Dendritic cell treated with granulocyte-macrophage colony-stimulating factor and Interleukin-4, amounts not matched to agents 40 ng/mL and 50 ng/mL, for 4 days (primary cell): ENCODE measurements around the gene OTOA.
"Not testable (repeated sequence)": the region's sequence is repeated elsewhere in the genome, so short reads cannot be mapped to it uniquely, and the experiment has no call there.

ENCODE experiments used
- H3K27ac Mint-ChIP-seq: one replicate; pipeline ENCODE4 v1.8.0; 2022; ENCODE audit warnings: mild to moderate bottlenecking, mixed read lengths
- H3K27me3 Mint-ChIP-seq: one replicate; pipeline ENCODE4 v1.8.0; 2022; ENCODE audit warnings: mild to moderate bottlenecking, mixed read lengths
- H3K36me3 Mint-ChIP-seq: one replicate; pipeline ENCODE4 v1.8.0; 2022; ENCODE audit warnings: low read depth, mixed read lengths
- H3K4me1 Mint-ChIP-seq: one replicate; pipeline ENCODE4 v1.8.0; 2022; ENCODE audit warnings: low read depth, mixed read lengths
- H3K4me3 Mint-ChIP-seq: one replicate; pipeline ENCODE4 v1.8.0; 2022; ENCODE audit warnings: mild to moderate bottlenecking, moderate library complexity, mixed read lengths
- H3K9me3 Mint-ChIP-seq: one replicate; pipeline ENCODE4 v1.8.0; 2022; ENCODE audit warnings: mixed read lengths
- intact Hi-C: fragments of 100-400 bp; cut with micrococcal nuclease; formaldehyde crosslinking; loops from one replicate; pipeline ENCODE4 v1.15.0; 2022

OTOA gene

DNA sequence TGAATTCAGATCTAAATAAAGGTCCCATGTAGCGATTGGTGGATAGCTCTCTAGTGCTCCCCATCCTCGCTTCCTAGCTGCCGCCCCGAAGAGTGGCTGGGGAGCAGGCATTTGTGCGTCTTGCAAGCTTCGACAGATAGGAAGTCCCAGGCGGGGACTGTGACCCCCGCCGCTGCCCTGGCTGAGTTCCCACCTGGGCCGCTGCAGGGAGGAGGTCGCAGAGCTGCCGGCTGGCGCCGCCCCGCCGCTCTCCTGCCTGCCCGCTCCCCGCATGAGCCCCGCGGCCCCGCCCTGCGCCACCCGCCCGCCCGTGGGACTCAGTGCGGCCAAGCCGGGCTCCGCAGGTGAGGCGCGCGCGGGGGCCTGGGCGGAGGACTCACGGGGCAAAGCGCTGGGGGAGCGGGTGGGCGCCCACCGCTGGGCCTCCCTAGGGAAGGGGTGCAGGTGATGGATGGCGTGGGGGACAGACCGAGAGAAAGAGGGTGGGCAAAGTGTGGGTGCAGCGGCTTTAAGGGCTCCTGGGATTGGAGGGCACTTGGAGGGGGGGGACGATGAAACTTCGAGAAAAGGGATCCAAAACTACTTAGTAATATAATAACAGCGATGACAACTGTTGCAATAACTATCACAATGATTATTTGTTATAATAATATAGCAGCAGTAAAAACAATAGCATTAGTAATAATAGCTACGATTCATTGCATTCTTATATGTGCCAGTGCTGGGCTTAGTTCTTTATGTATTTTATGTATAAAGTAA, at the start of gene OTOA:
TSS of gene OTOA (plus strand) at position 80 of the 759 bp plus-strand sequence. CDS start 14,547 bp downstream, outside the sequence.
- Mint-ChIP-seq H3K36me3 (no peaks in the 10 kb centered on the region), H3K27me3 (peaks cover 14% of the 10 kb centered on the region), H3K4me3 (peak within 1 kb of the TSS; percentile 64), H3K27ac (no peak within 1 kb of the TSS), H3K9me3 (no peaks in the 10 kb centered on the region), H3K4me1 (peaks cover 22% of the 10 kb centered on the region)
- intact Hi-C loops: no loop called here

DNA sequence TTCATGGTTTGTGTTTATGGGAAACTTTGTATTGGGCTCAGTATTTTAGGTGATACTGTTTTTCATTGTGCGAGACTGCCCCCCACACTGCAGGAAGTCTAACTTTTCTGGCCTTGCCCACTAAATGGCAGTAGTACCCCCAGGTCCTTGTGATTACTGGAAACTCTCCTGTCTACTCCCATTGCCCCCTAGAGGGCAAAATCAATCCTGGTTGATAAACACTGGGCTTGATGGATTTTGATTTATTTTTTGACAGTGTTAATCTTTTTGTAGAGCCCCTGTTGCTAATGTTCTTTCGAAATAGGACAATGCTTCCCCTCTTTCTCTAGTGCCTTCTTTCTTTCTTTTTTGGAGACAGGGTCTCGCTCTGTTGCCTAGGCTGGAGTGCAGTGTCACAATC, 48.9 kb upstream of the OTOA start:
- H3K9me3 Mint-ChIP-seq: no peaks in the 10 kb centered on the region
- H3K4me1 Mint-ChIP-seq: peaks cover 85% of the 10 kb centered on the region
- intact Hi-C loops: no loop called here
- H3K36me3 Mint-ChIP-seq: peaks cover 31% of the 10 kb centered on the region
- H3K4me3 Mint-ChIP-seq: no peak overlapping the region
- H3K27ac Mint-ChIP-seq: peak overlapping the region; percentile 64
- H3K27me3 Mint-ChIP-seq: no peaks in the 10 kb centered on the region

DNA sequence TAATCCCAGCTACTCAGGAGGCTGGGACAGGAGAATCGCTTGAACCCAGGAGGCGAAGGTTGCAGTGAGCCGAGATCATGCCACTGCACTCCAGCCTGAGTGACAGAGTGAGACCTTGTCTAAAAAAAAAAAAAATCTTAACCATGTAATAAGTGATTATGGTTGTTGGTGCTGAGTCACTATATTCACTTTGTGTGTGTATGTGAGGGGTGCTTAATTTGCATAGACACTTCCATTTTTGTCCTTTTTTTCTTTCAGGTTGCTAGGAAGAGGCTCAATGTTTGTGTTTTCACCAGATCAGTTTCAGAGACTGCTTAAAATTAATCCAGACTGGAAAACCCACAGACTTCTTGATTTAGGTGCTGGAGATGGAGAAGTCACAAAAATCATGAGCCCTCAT, 46.2 kb upstream of the OTOA start:
- Mint-ChIP-seq H3K4me3 (no peak overlapping the region), H3K9me3 (no peaks in the 10 kb centered on the region), H3K4me1 (peaks cover 67% of the 10 kb centered on the region), H3K36me3 (peaks cover 42% of the 10 kb centered on the region), H3K27me3 (no peaks in the 10 kb centered on the region), H3K27ac (no peak overlapping the region)
- intact Hi-C loops: loop anchor here (2.0 kb wide), 1 partner anchor 13 kb away; no protein-coding TSS in a partner anchor

DNA sequence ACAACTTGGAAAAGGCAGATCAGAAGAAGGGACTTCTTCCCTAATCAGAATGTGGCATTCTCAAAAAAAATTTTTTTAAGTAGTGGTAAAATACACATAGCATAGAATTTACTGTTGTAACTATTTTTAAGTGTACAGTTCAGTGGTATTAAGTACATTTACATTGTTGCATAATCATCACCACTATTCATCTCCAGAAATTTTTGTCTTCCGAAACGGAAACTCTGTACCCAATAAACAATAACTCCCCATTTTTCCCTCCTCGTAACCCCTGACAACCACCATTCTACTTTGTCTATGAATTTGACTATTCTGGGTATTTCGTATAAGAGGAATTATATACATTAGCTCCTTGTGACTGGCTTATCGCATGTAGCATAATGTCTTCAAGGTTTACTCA, 45.5 kb upstream of the OTOA start:
- H3K4me1 Mint-ChIP-seq: peaks cover 66% of the 10 kb centered on the region

DNA sequence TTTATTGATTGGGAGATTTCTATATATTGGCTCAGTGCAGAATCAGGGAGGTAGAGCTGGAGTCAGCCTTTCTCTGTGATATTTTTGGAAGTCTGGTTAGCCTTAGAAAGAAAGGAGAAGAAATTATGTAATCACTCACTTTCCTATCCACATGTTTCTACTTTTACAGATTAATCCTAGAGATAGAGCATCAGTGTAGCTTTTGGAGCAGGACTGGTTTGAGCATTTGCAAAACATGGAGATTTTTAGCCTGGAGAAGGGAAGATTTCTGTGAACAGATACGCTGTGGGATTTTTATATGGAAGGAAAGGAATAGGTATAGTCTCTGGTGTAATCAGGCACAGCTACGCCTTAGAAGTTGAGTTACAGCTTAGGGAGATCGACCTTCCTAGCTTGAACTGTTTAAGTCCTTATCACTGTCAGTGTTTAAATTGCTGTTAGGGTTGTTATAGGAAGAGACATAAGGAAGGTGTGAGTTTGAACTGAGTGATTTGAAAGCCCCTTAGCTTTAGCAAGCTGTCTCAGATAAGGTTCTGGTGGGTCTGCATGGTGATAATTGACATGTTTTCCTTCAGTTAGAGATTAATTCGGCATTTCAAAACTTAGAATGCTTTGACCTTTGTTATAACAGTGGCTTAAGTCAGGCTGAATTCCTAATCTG, 43.9 kb upstream of the OTOA start:
- no peak overlapping the region for H3K4me3 Mint-ChIP-seq
- peak overlapping the region; percentile 64 for H3K27ac Mint-ChIP-seq
- intact Hi-C loops: loop anchor here (2.0 kb wide), 1 partner anchor 15 kb away; no protein-coding TSS in a partner anchor
- peaks cover 59% of the 10 kb centered on the region for H3K36me3 Mint-ChIP-seq
- H3K27me3 Mint-ChIP-seq: no peaks in the 10 kb centered on the region
- no peaks in the 10 kb centered on the region for H3K9me3 Mint-ChIP-seq
- peaks cover 56% of the 10 kb centered on the region for H3K4me1 Mint-ChIP-seq

More for the DNA sequence above, 45.5 kb upstream of the OTOA start:
- Mint-ChIP-seq H3K27ac (no peak overlapping the region), H3K9me3 (no peaks in the 10 kb centered on the region), H3K27me3 (no peaks in the 10 kb centered on the region), H3K4me3 (no peak overlapping the region), H3K36me3 (peaks cover 43% of the 10 kb centered on the region)
- intact Hi-C loops: loop anchor here (2.0 kb wide), 1 partner anchor 13 kb away; no protein-coding TSS in a partner anchor

DNA sequence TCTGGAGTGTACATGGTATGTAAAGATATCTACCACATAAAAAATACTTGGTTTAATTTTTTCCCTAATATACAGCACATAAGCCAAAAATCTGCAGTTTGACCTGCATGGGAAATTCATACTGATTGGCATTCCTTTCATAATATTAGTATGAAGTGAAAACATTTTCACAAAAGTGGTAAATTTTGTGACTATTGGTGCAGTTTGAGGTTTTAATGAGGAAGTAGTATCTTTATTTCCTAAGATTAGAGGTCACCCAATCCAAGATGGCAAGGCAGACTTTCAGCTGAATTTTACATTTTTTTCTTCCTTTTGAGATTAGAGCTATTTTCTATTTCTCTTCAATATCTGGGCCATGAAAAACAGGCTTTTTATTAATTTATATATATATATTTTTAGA, 43.2 kb upstream of the OTOA start:
- H3K27ac Mint-ChIP-seq: no peak overlapping the region
- H3K4me1 Mint-ChIP-seq: peaks cover 49% of the 10 kb centered on the region
- no peaks in the 10 kb centered on the region for H3K9me3 Mint-ChIP-seq
- H3K4me3 Mint-ChIP-seq: no peak overlapping the region
- intact Hi-C loops: no loop called here
- no peaks in the 10 kb centered on the region for H3K27me3 Mint-ChIP-seq
- H3K36me3 Mint-ChIP-seq: peaks cover 65% of the 10 kb centered on the region

DNA sequence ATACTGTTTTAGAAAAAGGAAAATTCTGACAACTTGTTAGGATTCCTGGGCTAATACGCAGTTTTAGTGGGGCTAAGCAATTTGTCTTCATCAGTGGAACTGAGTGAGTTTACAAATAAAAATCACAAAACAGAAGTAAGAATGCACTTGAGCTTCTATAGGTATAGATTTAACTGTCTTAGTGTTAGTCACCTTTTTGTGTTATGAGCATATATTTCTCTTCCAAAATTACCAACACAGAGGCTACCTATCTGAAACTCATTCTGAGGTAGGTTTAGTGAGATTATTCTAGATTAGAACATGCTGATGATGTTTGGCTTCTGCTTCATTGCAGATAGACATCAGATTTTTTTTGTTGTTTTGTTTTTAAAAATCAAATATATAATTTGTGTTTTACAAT, 41.2 kb upstream of the OTOA start:
- intact Hi-C loops: no loop called here
- Mint-ChIP-seq H3K4me1 (peaks cover 45% of the 10 kb centered on the region), H3K9me3 (no peaks in the 10 kb centered on the region), H3K27me3 (no peaks in the 10 kb centered on the region), H3K27ac (no peak overlapping the region), H3K36me3 (peaks cover 73% of the 10 kb centered on the region), H3K4me3 (no peak overlapping the region)

DNA sequence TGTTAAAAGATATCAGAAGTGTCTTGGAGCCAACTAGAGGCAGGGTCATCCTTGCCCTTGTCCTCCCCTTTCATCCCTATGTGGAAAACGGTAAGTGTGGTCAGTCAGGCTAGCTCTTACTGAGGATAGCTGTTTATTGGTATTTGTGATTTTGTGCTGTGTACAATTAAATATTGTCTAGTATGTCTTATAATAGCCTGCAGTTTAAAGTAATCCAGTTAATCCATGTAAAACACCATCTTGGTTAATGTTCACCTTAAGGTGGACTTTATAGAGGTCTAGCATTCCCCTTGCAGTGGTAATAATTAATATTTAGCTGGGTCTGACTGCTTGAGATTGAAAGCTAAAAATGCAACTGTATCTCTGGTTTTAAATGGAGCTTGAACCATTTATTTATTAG, 38.7 kb upstream of the OTOA start:
- Mint-ChIP-seq H3K27me3 (no peaks in the 10 kb centered on the region), H3K4me3 (no peak overlapping the region), H3K4me1 (peaks cover 23% of the 10 kb centered on the region), H3K9me3 (no peaks in the 10 kb centered on the region), H3K36me3 (peaks cover 78% of the 10 kb centered on the region), H3K27ac (no peak overlapping the region)
- intact Hi-C loops: no loop called here

DNA sequence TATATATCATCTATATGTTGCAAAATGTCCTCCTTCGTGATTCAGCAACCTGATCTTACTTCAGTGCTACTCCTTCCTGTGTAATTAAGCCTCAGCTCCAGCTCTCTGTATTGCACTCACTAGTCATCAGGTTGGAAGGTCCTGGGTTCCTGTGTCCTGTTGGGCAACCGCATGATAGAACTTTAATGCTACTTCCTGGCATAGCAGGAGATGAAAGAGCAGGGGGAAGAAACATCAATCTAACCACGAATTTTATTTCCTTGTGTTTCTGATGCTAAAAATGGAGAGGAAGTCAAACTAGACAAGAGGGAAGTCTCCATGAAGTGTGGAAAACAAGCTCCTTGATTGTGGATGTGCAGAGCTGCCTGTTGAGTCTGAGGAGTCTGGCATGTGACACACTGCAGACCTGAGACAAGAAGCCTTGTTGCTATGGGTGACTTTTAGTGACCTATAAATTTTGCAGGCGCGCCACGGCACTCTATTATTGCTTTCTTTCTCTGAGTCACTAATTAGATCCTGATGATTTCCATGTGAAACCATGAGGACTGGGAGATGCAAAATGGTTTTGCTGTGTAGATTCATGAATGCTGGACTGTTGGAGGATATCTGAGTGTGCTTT, 37.0 kb upstream of the OTOA start:
- peaks cover 33% of the 10 kb centered on the region for H3K4me1 Mint-ChIP-seq
- H3K27ac Mint-ChIP-seq: peak overlapping the region; percentile 82
- intact Hi-C loops: no loop called here
- peaks cover 76% of the 10 kb centered on the region for H3K36me3 Mint-ChIP-seq
- H3K9me3 Mint-ChIP-seq: no peaks in the 10 kb centered on the region
- no peaks in the 10 kb centered on the region for H3K27me3 Mint-ChIP-seq
- no peak overlapping the region for H3K4me3 Mint-ChIP-seq

DNA sequence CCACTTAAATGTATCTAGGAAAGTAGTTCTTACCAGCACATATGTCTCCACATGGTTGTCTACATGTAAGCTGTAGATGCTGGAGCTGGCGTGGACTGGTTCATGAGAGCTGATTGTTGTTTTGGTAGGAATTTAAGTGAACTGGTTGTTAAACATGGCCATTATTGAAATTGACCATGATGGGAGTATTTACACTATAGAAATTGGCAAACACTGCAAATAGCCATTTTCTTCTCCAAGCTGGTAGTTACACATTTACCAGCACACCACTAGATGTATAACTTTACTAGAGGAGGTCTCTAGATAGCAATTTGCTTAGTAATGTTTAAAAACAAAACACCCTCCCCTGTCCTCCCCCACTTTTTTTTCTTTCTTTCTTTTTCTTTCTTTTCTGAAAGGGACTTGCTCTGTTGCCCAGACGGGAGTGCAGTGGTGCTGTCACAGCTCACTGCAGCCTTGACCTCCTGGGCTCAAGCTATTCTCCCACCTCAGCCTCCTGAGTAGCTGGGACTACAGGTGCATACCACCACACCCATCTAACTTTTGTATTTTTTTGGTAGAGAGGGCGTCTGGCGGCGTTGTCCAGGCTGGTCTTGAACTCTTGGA, 35.5 kb upstream of the OTOA start:
- H3K9me3 Mint-ChIP-seq: no peaks in the 10 kb centered on the region
- peaks cover 79% of the 10 kb centered on the region for H3K36me3 Mint-ChIP-seq
- no peak overlapping the region for H3K4me3 Mint-ChIP-seq
- H3K4me1 Mint-ChIP-seq: peaks cover 41% of the 10 kb centered on the region
- intact Hi-C loops: no loop called here
- H3K27me3 Mint-ChIP-seq: no peaks in the 10 kb centered on the region
- H3K27ac Mint-ChIP-seq: no peak overlapping the region

DNA sequence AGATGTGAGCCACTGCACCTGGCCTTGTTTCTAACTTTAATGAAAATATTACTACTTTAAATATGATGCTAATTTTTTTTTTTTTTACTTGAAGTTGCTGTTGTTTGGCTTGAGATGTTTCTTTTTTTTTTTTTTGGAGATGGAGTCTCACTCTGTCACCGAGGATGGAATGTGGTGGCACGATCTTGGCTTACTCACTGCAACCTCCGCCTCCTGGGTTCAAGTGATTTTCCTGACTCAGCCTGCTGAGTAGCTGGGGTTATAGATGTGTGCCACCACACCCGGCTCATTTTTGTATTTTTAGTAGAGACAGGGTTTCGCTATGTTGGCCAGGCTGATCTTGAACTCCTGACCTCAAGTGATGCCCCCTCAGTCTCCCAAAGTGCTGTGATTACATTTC, 35.0 kb upstream of the OTOA start:
- intact Hi-C loops: no loop called here
- peaks cover 79% of the 10 kb centered on the region for H3K36me3 Mint-ChIP-seq
- no peaks in the 10 kb centered on the region for H3K9me3 Mint-ChIP-seq
- no peak overlapping the region for H3K4me3 Mint-ChIP-seq
- H3K4me1 Mint-ChIP-seq: peaks cover 41% of the 10 kb centered on the region
- no peaks in the 10 kb centered on the region for H3K27me3 Mint-ChIP-seq
- no peak overlapping the region for H3K27ac Mint-ChIP-seq

DNA sequence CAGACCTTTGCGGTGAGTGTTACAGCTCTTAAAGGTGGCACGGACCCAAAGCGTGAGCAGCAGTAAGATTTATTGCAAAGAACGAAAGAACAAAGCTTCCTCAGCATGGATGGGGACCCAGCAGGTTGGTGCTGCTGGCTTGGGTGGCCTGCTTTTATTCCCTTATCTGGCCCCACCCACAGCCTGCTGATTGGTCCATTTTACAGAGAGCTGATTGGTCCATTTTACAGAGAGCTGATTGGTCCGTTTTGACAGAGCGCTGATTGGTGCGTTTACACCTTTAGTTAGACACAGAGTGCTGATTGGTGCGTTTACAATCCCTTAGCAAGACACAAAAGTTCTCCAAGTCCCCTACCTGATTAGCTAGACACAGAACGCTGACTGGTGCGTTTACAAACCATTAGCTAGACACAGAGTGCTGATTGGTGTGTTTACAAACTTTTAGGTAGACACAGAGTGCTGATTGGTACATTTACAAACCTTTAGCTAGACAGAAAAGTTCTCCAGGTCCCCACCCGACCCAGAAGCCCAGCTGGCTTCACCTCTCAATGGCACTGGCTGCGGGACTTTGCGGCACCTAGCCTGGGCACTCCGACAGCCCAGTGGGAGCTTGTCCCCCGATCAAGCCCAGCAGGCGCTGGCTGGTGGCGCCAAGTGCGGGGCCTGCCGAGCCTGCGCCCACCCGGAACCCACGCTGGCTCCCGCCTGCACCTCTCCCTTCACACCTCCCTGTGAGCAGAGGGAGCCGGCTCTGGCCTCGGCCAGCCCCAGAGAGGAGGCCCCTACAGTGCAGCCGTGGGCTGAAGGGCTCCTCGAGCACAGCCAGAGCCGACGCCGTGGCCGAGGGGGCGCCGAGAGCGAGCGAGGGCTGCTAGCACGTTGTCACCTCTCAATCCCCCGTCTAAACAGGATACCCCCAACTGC, 33.9 kb upstream of the OTOA start:
- H3K9me3 Mint-ChIP-seq, H3K4me3 Mint-ChIP-seq, intact Hi-C loops, H3K27ac Mint-ChIP-seq, H3K27me3 Mint-ChIP-seq: not testable (repeated sequence)
- peaks cover 79% of the 10 kb centered on the region for H3K36me3 Mint-ChIP-seq
- peaks cover 41% of the 10 kb centered on the region for H3K4me1 Mint-ChIP-seq

DNA sequence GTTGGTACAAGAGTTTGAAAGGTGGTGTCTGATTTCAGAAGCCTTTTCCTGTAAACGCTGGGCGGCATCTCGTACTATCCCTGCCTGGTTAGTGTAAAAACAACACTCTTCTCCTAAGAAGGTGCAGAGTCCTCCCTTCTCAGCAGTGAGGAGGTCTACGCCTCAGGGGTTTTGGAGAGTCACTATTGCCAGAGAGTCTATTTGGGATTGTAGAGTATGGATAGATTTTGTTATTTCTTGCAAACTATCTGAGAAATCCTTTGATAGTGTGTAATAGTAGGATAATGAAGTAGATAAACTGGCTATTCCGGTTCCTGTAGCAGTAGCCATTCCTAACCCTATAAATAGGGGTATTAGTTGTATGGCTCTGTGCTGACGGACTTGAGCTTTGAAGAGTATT, 32.9 kb upstream of the OTOA start:
- peaks cover 50% of the 10 kb centered on the region for H3K4me1 Mint-ChIP-seq
- H3K27me3 Mint-ChIP-seq, H3K9me3 Mint-ChIP-seq, H3K27ac Mint-ChIP-seq, H3K4me3 Mint-ChIP-seq, intact Hi-C loops: not testable (repeated sequence)
- H3K36me3 Mint-ChIP-seq: peaks cover 79% of the 10 kb centered on the region
